Loucy (cell line): Measurements from ENCODE around the gene ANGPT4.

ENCODE experiments used
- H2AFZ ChIP-seq: fragments of 200-600 bp; sonication (generic); 2 replicates; pipeline ENCODE4 v1.6.0; 2016; ENCODE audit warnings: antibody characterized with exemption, mild to moderate bottlenecking, low read length, moderate library complexity
- H3F3A ChIP-seq: fragments of 200-600 bp; 2 replicates; pipeline ENCODE4 v1.6.0; 2016; ENCODE audit warnings: antibody characterized with exemption, low read depth, mild to moderate bottlenecking
- H3K27me3 ChIP-seq: fragments of 200-600 bp; sonication (generic); 2 replicates; pipeline ENCODE4 v1.6.1; 2014; ENCODE audit warnings: low read length, mild to moderate bottlenecking; ENCODE audit not compliant: insufficient read depth, poor library complexity, severe bottlenecking
- H3K36me3 ChIP-seq: fragments of 200-600 bp; sonication (generic); 2 replicates; pipeline ENCODE4 v1.6.1; 2016; ENCODE audit warnings: low read length; ENCODE audit not compliant: insufficient read depth
- H3K4me1 ChIP-seq: fragments of 200-600 bp; sonication (generic); 2 replicates; pipeline ENCODE4 v1.5.1; 2014; ENCODE audit warnings: low read length, mild to moderate bottlenecking; ENCODE audit not compliant: insufficient read depth, poor library complexity, severe bottlenecking
- H3K4me2 ChIP-seq: fragments of 200-600 bp; sonication (generic); 2 replicates; pipeline ENCODE4 v1.6.0; 2014; ENCODE audit warnings: antibody characterized with exemption, low read length, low read depth, mild to moderate bottlenecking; ENCODE audit not compliant: poor library complexity, severe bottlenecking
- H3K4me3 ChIP-seq: fragments of 200-600 bp; sonication (generic); 2 replicates; pipeline ENCODE4 v1.5.1; 2014; ENCODE audit warnings: low read length, mild to moderate bottlenecking, mixed read lengths; ENCODE audit not compliant: poor library complexity, severe bottlenecking
- H3K79me2 ChIP-seq: fragments of 200-600 bp; sonication (generic); 2 replicates; pipeline ENCODE4 v1.6.1; 2014; ENCODE audit warnings: low read length; ENCODE audit not compliant: insufficient read depth
- H3K9ac ChIP-seq: fragments of 200-600 bp; sonication (generic); 2 replicates; pipeline ENCODE4 v1.6.0; 2014; ENCODE audit warnings: mild to moderate bottlenecking, low read depth, low read length, moderate library complexity; ENCODE audit not compliant: poor library complexity, severe bottlenecking
- H3K9me2 ChIP-seq: fragments of 200-600 bp; sonication (generic); replicated peaks from 2 replicates; pipeline ENCODE4 v1.6.1; 2016; ENCODE audit warnings: low read depth, low read length, mixed read lengths
- H3K9me3 ChIP-seq: fragments of 200-600 bp; sonication (generic); 2 replicates; pipeline ENCODE4 v1.6.1; 2014; ENCODE audit warnings: mild to moderate bottlenecking, antibody characterized with exemption, low read length, low read depth; ENCODE audit not compliant: insufficient read depth
- H4K20me1 ChIP-seq: fragments of 200-600 bp; sonication (generic); 2 replicates; pipeline ENCODE4 v1.6.0; 2014; ENCODE audit warnings: antibody characterized with exemption, low read length, mild to moderate bottlenecking; ENCODE audit not compliant: insufficient read depth, poor library complexity, severe bottlenecking
- CTCF ChIP-seq: fragments of 200-600 bp; sonication (generic); conservative IDR thresholded peaks from 2 replicates; pipeline ENCODE4 v1.5.1; 2014; ENCODE audit warnings: mild to moderate bottlenecking, antibody characterized with exemption, low read length
- EZH2phosphoT487 ChIP-seq: fragments of 200-600 bp; IDR thresholded peaks from 2 replicates; pipeline ENCODE4 v1.6.1; 2018; ENCODE audit warnings: antibody characterized with exemption, mild to moderate bottlenecking, moderate library complexity, borderline replicate concordance

ANGPT4 gene

GRCh38 chr20:877814-878213, 38.3 kb downstream of the ANGPT4 start:
- TF ChIP-seq CTCF (no peak), EZH2phosphoT487 (no peak)
- no peaks in the 10 kb centered on the region for H3K27me3 ChIP-seq
- H3K79me2 ChIP-seq = no peaks in the 10 kb centered on the region
- H3K4me3 ChIP-seq = no peak overlapping the region
- no peak overlapping the region for H3K4me2 ChIP-seq
- no peaks in the 10 kb centered on the region for H3K9me2 ChIP-seq
- H3K36me3 ChIP-seq = no peaks in the 10 kb centered on the region
- H3K9ac ChIP-seq = no peak overlapping the region
- H4K20me1 ChIP-seq = no peaks in the 10 kb centered on the region
- no peaks in the 10 kb centered on the region for H3K4me1 ChIP-seq
- no peaks in the 10 kb centered on the region for H3F3A ChIP-seq
- no peak overlapping the region for H2AFZ ChIP-seq
- no peaks in the 10 kb centered on the region for H3K9me3 ChIP-seq

GRCh38 chr20:875115-875514, 41.0 kb downstream of the ANGPT4 start:
- Histone ChIP-seq H4K20me1 (no peaks in the 10 kb centered on the region), H3K9ac (no peak overlapping the region), H3K36me3 (no peaks in the 10 kb centered on the region), H2AFZ (no peak overlapping the region), H3K4me2 (no peak overlapping the region), H3K4me3 (no peak overlapping the region), H3K9me3 (no peaks in the 10 kb centered on the region), H3K9me2 (no peaks in the 10 kb centered on the region), H3F3A (no peaks in the 10 kb centered on the region), H3K27me3 (no peaks in the 10 kb centered on the region), H3K79me2 (no peaks in the 10 kb centered on the region), H3K4me1 (no peaks in the 10 kb centered on the region)
- TF ChIP-seq CTCF = no peak
- TF ChIP-seq EZH2phosphoT487 = no peak

- no peaks in the 10 kb centered on the region for H3K36me3 ChIP-seq
- H3K9me2 ChIP-seq = no peaks in the 10 kb centered on the region
- H2AFZ ChIP-seq = no peak overlapping the region
- no peaks in the 10 kb centered on the region for H3K79me2 ChIP-seq
- H4K20me1 ChIP-seq = no peaks in the 10 kb centered on the region
- no peak overlapping the region for H3K4me2 ChIP-seq
- no peaks in the 10 kb centered on the region for H3K9me3 ChIP-seq
- H3K27me3 ChIP-seq = no peaks in the 10 kb centered on the region
- no peaks in the 10 kb centered on the region for H3K4me1 ChIP-seq
- no peaks in the 10 kb centered on the region for H3F3A ChIP-seq
- TF ChIP-seq CTCF (no peak), EZH2phosphoT487 (no peak)
- no peak overlapping the region for H3K4me3 ChIP-seq
- H3K9ac ChIP-seq = no peak overlapping the region
Measured at GRCh38 chr20:873875-874607, 42.1 kb downstream of the ANGPT4 start.
